ENCODE measurements around the gene DNAH17. TPM values are rescaled to one million over a fixed set of nuclear protein-coding genes. Genes with fewer than 3 reads are reported as not detected.

The DNAH17 gene
- polyA plus RNA-seq, 1 of the 3 experiments (the other 2 are of a cell fraction) = not detected

- Histone ChIP-seq H3K79me2 (ENCODE audit: insufficient read depth) (no peaks in the 10 kb centered on the region), H3K27me3 (ENCODE audit: insufficient read depth) (no peaks in the 10 kb centered on the region), H2AFZ (ENCODE audit: low read depth) (no peak overlapping the region), H3K4me1 (ENCODE audit: control insufficient read depth in 1 of 2, insufficient read depth in 2 of 2, low read depth in 1 of 2, low read length in 1 of 2) (peaks cover 0 to 4% of the 10 kb centered on the region in 2 experiments; a peak in 1 of 4 replicates), H3K4me2 (no peak overlapping the region), H3K9ac (no peak overlapping the region), H4K20me1 (ENCODE audit: insufficient read depth) (no peaks in the 10 kb centered on the region), H3K9me2 (no peaks in the 10 kb centered on the region), H3K36me3 (replicated peaks in 1 of 2; ENCODE audit: control insufficient read depth in 1 of 2, insufficient read depth in 2 of 2, low read length in 1 of 2) (no peaks in the 10 kb centered on the region), H3K27ac (ENCODE audit: low read depth in 2 of 2, low read length in 1 of 2) (no peak overlapping the region), H3F3A (replicated peaks; ENCODE audit: insufficient read depth) (no peaks in the 10 kb centered on the region), H3K9me3 (no peaks in the 10 kb centered on the region), H3K4me3 (ENCODE audit: low read depth in 2 of 2, low read length in 1 of 2) (no peak overlapping the region)
- ChIA-PET POLR2A (no interaction called here), CTCF (interaction anchor here (1.1 kb wide), 1 partner anchor 22 kb away, joined by 3 read pairs; no protein-coding TSS in a partner anchor)
- TF ChIP-seq CHD2 (IDR thresholded peaks at IDR 0.05; ENCODE audit: low read length, partially characterized antibody) (no peak), NRF1 (IDR thresholded peaks at IDR 0.05; ENCODE audit: low read depth, low read length) (no peak), SIN3A (IDR thresholded peaks at IDR 0.05; ENCODE audit: borderline replicate concordance, low read depth, low read length) (no peak), EP300 (IDR thresholded peaks at IDR 0.05; ENCODE audit: borderline replicate concordance in 1 of 2, low read depth in 1 of 2, low read length in 1 of 2) (no peak), MEF2A (IDR thresholded peaks at IDR 0.05; ENCODE audit: borderline replicate concordance, low read depth) (no peak), GABPA (IDR thresholded peaks at IDR 0.05; ENCODE audit: low read depth) (no peak), JUND (IDR thresholded peaks at IDR 0.05) (no peak), REST (IDR thresholded peaks at IDR 0.05; ENCODE audit: low read depth, low read length) (no peak), YY1 (IDR thresholded peaks at IDR 0.05; ENCODE audit: low read depth) (no peak), NFIC (IDR thresholded peaks at IDR 0.05; ENCODE audit: borderline replicate concordance) (no peak)
- TF ChIP-seq, protein P1, sequence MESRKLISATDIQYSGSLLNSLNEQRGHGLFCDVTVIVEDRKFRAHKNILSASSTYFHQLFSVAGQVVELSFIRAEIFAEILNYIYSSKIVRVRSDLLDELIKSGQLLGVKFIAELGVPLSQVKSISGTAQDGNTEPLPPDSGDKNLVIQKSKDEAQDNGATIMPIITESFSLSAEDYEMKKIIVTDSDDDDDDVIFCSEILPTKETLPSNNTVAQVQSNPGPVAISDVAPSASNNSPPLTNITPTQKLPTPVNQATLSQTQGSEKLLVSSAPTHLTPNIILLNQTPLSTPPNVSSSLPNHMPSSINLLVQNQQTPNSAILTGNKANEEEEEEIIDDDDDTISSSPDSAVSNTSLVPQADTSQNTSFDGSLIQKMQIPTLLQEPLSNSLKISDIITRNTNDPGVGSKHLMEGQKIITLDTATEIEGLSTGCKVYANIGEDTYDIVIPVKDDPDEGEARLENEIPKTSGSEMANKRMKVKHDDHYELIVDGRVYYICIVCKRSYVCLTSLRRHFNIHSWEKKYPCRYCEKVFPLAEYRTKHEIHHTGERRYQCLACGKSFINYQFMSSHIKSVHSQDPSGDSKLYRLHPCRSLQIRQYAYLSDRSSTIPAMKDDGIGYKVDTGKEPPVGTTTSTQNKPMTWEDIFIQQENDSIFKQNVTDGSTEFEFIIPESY (IDR thresholded peaks at IDR 0.05; ENCODE audit: borderline replicate concordance, low read depth) = no peak
- WGBS (ENCODE audit: low lambda C conversion rate) = 76% methylated on average over 10 of the region's 10 CpGs
- DNase-seq = no peak
Measured at GRCh38 chr17:78538033-78538776, 39.0 kb downstream of the DNAH17 start.

All from SK-N-SH (cell line).